Astrocyte of the hippocampus (primary cell): ENCODE data around the gene MADCAM1.
"Not testable (repeated sequence)": the region's sequence is repeated elsewhere in the genome, so short reads cannot be mapped to it uniquely, and the experiment has no call there.

Source experiments
- DNase-seq: peaks from one replicate; pipeline ENCODE4 v3.0.0; 2011; ENCODE audit warnings: low read depth, low spot score

The MADCAM1 gene

DNA sequence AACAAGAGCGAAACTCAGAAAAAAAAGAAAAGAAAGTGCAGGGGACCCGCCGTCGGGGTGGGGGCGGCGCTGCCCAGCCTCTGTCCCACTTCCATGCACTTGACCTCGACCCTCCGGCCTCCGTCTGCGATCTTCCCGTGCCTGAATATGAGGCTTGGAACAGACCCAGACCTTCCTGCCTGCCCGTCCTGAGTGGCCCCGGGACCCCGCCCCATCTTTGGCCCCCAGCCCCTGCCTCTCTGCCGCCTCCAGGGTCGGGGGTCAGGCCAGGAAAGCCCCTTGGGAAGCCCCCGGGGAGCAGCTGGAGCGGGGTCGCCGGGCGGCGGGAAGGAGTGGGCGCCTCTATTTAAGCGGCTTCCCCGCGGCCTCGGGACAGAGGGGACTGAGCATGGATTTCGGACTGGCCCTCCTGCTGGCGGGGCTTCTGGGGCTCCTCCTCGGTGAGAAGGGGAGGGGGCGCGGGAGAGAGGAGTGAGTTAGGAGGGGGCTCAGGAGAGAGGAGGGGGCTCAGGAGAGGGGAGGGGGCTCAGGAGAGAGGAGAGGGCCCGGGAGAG, at the start of gene MADCAM1:
Gene MADCAM1 (plus strand): TSS at position 375 of the 554 bp plus-strand sequence. CDS start 14 bp downstream, at position 389.
- DNase-seq = no peak

DNA sequence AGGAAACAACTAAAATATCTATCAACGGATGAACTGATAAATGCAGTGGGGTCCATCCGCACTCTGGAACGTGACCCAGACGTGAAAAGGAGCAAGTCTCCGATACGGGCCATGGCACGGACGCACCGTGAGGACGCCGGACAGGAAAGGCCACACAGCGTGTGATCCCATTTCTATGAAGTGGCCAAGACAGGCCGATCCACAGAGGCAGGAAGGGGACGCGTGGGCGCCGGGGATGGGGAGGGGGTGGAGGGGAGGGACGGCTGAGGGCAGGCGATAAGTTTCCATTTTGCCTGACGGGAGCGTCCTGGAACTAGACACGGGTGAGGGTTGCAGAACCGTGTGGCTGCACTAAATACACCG, 49.2 kb upstream of the MADCAM1 start:
- no peak for DNase-seq

DNA sequence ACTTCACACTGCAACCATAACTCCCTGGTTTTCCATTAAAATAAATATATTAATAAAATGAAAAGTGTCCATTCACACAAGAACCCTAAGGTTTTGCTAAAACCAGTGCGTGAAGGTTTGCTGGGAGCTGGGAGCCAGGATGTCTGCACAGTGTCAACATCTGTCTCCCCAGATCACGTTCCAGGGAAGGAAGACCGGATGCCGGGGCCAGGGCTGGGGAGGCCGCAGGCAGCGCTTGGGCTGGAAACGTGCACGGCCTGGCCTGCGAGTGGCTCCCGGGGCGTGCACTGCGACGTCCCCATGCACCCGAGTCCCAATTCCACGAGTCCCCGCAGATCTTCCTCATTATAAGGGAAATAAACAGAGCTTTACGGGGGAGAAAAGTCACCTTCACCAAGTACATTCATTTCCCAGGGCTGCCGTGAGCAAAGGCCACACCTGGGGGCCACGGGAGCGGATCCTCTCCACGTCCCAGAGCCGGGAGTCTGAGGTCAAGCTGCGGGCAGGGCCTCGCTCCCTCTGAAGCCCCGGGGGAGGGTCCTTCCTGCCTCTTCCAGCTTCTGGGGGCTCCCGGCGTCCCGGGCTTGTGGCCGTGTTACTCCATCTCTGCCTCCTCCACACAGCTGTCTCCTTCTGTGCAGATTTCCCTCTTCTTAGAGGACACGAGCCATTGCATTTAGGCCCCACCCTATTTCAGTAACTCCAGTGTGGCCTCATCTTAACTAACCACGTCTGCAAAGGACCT, 48.3 kb upstream of the MADCAM1 start:
- DNase-seq = no peak

DNA sequence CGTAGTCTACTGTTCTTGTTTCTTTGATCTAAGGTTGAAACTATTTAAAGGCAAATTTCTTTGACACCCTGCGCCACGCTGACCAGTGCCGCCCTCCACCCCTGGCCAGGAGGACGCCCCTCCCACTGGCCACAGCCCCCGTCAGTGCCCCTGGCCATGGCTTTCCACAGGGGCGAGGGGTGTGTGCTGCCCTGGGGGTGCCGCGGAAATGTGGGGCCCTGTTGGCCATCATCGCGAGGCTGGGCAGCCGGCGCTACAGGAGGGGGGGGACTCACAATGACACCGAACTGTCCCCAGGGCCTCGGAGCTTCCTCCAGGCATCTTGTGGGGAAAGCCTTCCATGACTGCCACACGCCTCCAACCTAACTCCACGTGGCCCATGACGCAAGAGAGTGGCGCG, 46.4 kb upstream of the MADCAM1 start:
- no peak for DNase-seq

DNA sequence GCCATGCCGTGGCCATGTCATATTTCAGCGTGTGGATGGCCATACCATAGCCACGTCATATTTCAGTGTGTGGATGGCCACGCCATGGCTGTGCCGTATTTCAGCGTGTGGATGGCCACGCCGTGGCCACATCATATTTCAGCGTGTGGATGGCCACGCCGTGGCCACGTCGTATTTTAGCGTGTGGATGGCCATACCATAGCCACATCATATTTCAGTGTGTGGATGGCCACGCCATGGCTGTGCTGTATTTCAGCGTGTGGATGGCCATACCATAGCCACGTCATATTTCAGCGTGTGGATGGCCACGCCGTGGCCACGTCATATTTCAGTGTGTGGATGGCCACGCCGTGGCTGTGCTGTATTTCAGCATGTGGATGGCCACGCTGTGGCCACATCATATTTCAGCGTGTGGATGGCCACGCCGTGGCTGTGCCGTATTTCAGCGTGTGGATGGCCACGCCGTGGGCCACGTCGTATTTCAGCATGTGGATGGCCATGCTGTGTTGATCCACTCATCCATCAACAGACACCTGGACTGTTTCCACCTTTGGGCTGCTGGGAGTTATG, 45.3 kb upstream of the MADCAM1 start:
- not testable (repeated sequence) for DNase-seq

DNA sequence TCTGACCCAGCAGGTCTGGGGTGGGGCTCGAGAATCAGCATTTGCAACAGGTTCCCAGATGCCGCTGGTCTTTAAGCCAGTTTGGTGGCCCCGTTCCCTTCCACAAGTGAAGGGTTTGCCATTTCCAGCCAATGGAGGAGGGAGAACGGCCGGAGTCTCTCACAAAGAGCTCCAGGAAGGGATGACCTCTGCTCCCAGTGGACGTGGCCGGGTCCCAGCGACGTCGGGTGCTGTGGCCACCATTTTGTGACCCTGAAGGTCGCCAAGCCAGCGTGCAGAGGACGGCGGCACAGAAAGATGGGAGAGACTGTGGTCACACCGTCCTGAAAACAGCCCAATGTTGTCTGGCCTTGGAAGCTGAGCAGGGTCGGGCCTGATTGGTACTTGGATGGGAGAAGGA, 43.5 kb upstream of the MADCAM1 start:
- DNase-seq = no peak

DNA sequence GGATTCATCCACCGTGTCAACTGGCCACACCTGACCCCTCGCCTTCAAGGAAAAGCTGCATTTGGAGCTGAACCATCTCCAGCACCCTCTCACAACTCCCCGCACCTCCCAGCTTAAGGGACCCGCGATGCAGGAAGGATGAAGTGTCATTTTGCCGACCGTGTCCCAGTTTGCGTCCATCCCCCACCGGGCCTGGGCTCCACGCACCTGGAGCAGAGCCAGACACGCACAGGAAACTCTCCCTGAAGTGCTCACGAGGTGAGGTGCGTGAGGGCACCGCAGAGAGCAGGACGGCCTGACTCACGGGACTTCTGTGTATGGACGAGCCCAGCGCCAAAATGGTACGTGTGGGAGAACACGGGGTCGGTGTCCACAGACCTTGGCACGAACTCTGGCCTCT, 42.7 kb upstream of the MADCAM1 start:
- DNase-seq = no peak

DNA sequence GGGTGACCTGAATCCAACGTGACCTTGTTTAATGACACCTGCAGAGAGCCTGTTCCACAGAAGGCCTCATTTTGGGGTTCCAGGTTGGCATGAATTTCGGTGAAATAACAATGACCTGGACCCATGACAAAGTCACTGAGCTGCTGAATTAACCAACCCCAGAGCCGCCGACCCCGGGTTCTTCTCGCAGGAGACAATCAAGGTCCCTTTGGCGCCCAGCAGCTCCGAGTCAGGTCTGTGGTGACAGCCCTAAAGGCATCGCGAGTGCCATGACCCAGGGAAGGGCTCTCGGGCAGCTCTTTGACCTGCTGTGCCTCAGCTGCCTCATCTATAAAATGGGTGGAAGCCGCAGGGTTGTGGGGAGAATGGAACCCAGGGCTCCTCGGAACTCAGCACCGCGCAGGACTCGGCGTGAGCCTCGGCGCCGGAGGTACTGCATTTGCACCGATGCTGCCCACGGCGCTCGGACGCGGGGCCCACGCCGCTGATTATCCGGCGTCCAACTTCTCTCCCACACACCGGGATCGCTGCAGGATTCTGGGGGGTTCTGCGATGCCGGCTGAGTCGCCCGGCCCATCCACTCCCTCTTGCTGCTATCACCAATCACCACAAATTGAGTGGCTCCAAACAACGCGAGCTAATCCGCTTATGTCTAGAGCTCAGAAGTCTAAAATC, 41.1 kb upstream of the MADCAM1 start:
- DNase-seq = no peak

DNA sequence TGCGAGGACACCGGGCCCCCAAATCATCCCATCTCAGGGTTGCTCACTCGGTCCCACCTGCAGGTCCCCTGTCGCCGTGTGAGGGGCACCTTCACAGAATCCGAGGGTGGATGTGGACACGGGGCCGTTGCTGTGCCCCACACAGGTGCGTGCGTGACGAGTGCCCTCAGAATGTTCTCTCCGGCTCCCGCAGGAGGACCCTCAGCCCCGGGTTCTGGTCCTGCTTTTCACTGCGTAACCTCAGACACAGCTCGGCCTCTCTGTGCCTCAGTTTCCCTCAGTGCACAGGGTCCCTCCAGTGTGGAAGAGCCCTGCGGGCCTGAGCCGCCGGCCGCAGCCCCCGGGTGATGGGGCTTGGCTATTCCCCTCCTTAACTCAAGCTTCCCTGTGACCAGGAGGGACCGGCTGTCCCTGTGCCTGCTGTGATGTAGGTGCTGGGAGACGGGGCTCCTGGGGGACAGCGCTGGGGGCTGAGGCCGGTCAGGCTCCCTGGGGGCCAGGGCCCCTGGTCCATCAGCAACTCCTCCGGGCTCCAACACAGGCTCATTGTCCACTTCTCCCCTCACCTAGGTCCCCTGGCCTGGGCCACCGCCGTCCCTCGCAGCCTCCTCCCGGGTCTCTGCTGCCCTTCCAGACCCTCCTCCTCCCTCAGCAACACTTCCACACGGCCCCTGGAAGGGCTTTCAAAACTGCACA, 40.3 kb upstream of the MADCAM1 start:
- DNase-seq = no peak

DNA sequence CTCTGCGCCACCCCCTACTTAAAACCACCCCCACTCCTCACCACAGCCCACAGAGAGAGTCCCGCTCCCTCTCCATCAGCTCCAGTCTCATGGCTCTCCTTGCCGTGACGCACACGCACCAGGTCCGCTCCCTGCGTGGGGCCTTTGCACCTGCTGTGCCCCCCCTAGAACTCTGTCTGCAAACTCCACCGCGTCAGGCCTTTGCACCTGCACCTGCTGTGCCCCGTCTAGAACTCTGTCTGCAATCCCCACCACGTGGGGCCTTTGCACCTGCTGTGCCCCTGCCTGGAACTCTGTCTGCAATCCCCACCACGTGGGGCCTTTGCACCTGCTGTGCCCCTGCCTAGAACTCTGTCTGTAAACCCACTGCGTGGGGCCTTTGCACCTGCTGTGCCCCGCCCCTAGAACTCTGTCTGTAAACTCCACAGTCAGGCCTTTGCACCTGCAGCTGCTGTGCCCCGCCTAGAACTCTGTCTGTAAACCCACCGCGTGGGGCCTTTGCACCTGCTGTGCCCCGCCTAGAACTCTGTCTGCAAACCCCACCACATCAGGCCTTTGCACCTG, 39.7 kb upstream of the MADCAM1 start:
- DNase-seq = no peak

DNA sequence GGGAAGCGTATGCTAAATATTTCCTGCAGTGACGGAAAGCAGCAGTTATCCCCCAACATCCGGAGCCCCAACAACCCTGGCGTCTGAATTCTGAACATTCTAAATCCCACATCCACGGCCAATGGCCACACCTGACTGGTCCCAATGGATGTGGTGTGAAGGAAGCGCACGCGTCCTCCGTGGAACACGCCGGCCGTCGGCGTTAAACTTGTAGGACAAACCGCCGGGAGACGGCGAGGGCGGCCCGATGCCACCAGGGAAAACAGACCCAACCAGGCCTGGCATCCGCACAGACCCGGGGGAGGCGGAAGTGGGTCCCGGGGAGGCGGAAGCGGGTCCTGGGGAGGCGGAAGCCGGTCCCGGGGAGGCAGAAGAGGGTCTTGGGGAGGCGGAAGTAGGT, 38.6 kb upstream of the MADCAM1 start:
- DNase-seq = no peak

DNA sequence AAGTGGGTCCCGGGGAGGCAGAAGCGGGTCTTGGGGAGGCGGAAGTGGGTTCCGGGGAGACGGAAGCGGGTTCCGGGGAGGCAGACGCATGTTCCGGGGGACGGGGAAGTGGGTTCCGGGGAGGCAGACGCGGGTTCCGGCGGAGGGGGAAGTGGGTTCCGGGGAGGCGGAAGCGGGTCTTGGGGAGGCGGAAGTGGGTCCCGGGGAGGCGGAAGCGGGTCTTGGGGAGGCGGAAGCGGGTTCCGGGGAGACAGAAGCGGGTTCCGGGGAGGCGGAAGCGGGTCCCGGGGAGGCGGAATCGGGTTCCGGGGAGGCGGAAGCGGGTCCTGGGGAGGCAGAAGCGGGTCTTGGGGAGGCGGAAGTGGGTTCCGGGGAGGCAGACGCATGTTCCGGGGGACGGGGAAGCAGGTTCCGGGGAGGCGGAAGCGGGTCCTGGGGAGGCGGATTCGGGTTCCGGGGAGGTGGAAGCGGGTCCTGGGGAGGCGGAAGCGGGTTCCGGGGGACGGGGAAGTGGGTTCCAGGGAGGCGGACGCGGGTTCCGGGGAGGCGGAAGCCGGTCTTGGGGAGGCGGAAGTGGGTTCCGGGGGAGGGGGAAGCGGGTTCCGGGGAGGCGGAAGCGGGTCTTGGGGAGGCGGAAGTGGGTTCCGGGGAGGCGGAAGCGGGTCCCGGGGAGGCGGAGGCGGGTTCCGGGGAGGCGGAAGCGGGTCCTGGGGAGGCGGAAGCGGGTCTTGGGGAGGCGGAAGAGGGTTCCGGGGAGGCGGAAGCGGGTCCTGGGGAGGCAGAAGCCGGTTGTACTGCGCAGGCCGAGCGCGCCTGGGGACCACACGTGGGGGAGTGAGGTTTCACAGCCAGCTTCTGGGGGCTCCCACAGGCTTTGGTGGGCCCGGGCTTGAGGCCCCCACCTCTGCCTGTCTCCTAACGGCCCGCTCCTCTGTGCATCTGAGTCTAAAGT, 37.9 kb upstream of the MADCAM1 start:
- no peak for DNase-seq

DNA sequence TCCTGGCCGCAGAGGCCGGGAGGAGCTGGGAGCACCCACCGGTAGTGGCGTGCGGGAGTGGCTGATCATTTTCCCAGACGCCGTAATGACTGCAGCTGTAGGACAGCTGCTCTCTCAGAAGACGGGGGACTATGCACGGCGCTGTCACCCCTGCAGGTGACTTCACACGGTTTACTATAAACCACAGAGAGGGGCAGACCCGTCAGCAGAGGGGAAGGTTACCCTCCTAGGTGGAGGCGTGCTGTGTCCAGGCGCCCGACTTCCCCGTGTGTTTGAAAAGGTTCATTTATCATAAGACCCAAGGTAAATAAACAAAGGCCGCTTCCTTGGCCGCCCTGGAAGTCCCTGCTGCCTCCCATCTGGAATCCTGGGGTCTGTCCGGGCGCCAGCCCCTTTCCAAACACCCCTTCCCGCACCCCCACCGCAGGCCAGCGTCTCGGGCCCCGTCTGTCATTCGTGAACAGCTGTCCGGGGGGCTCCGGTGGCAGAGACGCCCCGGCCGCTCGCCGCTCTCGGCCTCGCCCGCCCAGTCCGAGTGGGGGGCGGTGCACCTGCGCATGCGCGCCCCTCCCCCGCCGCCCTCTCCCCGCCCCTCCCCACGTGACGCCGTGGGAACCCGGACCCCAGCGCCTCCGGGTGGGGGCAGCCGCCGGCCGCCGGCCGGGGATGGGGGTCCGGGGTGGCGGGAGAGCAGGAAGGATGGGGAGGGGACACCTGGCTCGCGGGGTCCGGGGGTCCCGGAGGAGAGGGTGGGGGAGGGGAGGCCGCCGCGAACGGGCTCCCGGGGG, 36.4 kb upstream of the MADCAM1 start:
- DNase-seq = peak; percentile 76

DNA sequence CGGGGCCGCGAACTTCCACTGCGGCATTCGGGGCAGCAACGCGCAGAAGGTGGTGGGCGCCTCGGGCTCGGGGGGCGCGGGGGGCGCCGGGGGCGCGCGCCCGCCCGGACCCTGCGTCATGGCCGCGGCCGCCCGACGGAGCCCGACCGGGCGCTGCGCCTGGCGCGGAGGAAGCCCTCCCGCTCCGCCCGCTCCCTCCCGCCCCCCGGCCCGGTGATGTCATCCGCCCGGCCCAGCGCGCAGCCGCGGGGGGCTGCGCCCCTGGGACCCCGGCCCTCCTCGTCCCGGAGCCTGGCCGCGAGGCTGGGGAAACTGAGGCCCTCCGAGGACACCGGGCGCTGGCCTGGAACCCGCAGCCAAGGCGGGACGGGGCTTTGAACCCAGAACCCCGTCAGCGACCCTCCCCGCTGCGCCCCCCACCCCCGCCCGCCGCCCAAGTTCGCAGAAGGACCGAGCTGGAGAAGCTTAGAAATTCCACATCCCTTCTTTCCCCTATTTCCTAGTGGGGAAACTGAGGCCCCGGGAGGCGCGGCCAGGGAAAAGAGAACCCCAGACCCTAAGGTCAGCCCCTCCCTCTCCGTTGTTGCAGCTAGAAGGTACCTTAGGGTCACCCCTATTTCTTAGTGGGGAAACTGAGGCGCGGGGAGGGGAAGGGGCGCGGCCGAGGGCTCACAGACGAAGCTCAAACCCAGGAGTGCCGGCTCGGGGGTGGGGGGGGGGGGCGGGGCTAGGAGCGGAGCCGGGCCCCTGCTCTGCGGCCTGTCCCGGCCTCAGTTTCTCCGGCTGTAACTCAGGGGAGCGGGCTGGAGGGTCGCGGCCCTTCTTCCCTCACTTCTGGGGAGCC, 35.2 kb upstream of the MADCAM1 start, which contains the start of gene SHC2:
Gene SHC2 (minus strand): TSS at position 157 of the 844 bp plus-strand sequence. CDS start 37 bp downstream, at position 120.
- DNase-seq = peak; percentile 60

DNA sequence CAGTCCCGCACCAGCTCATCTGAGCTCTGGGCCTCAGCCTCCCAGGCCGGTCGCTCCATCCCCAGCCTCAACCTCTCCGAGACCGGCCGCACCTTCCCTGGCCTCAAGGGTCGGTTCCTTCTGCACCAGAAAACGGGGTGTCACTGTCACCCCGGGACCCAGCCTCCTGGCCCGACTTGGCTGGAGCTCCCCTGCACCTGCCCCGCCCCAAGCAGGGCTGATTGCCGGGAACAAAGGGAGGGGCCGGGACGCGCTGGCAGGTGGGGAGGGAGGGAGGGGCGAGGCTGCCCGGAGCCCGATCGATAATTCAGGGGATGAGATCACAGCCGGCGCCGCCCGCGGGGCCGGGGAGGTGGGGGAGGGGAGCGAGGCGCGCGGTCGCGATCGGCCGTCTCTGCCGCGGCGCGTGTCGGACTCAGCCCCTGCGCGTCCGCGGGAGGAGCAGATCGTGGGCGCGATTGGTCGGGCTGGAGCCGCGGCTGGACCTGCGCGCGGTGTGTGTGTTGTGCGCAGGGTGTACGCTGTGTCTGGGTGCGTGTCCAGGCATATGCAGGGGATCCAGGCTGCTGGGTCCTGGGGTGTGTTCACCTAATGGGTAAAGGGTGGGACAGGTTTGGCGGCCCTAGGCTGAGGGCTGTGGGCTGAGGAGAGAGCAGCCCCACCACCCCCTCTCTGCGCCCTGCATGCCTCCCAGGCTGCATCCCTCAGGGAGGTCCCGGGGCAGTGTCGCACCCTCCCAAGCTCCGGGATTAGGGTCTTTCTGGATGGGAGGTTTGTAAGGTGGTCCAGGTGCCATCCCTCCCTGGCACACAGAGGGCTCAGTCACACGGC, 34.4 kb upstream of the MADCAM1 start:
- peak; percentile 31 for DNase-seq

DNA sequence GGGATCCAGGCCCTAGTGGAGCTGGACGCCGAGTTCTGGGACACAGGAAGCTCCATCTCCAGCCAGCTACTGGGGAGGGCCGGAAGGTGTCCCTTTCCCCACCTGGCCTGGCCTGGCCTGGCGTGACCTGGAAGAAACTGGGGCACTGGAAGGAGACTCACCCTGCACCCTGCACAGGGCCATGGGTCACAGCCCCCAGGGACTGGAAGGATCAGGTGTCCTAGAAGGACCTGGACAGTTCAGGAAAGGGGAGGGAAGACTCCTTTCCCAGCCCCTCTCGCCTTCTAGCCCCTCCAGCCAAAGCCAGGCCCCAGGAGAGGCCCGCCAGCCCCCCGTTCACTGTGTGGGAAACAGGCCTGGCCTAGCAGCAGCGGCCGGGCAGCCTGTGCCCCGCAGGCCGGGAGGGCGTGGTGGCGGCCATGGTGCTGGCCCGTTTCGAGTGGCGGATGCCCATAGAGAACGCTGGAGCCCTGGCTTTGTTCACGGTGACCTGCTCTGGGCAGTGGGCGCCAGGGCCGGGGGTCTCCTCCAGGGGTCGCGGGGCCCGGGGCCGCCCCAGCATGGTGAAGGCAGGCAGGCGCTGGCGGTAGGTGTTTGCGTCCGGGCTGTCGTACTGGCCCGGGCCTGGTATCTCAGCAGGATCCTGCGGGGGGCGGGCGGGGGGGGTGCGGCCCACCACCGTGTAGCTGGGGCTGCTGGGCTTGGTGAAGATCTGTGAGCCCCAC, 32.6 kb upstream of the MADCAM1 start:
- no peak for DNase-seq

DNA sequence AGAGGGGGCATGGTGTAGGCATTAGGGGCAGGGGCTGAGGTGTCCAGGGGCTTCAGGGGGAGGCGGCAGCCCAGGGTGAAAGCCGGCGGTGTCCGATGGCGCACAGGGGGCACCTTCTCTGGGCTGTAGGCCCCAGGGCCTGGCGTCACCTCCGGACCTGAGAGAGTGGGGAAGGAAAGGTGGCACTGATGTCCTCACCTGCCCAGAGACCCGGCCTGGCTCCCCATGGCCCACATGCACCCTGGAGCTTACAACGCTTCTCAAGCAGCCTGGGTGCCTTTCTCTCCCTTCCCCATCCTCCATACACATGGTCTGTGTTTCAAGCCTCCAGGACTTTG, 32.1 kb upstream of the MADCAM1 start:
- DNase-seq = no peak
